COLO829 (cell line): Measurements from ENCODE around the gene SEC23IP.
"Not testable (repeated sequence)": the region's sequence is repeated elsewhere in the genome, so short reads cannot be mapped to it uniquely, and the experiment has no call there.

ENCODE experiments used
- DNase-seq: peaks from one replicate; pipeline ENCODE4 v3.0.0; 2012; ENCODE audit warnings: low spot score

The SEC23IP gene

GRCh38 chr10:119883901-119884611, 8.5 kb upstream of the SEC23IP start:
- DNase-seq, result not testable (repeated sequence)

- DNase-seq, result not testable (repeated sequence)
Observed at GRCh38 chr10:119886070-119886469, 6.5 kb upstream of the SEC23IP start.

- DNase-seq, result not testable (repeated sequence)
Observed at GRCh38 chr10:119888715-119889114, 3.8 kb upstream of the SEC23IP start.

DNA sequence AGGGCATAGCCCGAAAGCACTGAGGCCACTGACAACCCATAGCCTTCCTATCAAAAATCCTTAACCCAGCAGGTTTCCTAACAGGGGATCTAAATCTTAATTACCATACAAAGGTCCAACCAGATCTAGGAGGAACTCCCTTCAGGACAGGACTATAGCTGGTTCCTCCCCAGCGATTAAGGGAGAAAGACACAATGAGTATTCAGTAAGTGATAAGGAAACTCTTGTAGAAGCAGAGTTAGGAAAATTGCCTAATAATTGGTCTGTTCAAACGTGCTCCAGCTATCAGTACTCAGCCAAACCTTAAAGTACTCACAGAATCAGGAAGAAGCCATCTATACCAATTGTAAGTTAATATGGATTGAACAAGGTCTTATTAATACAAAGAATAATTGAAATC, 3.3 kb upstream of the SEC23IP start:
- DNase-seq, result not testable (repeated sequence)

DNA sequence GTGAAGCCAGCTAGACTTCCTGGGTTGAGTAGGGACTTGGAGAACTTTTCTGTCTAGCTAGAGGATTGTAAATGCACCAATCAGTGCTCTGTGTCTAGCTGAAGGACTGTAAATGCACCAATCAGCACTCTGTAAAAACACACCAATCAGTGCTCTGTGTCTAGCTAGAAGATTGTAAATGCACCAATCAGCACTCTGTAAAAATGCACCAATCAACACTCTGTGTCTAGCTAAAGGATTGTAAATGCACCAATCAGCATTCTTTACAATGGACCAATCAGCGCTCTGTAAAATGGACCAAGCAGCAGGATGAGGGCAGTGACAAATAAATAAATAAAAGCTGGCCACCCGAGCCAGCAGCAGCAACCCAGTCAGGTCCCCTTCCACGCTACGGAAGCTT, 2.2 kb upstream of the SEC23IP start:
- DNase-seq, result not testable (repeated sequence)

GRCh38 chr10:119891849-119892187, 712 bp upstream of the SEC23IP start:
- DNase-seq, result not testable (repeated sequence)

DNA sequence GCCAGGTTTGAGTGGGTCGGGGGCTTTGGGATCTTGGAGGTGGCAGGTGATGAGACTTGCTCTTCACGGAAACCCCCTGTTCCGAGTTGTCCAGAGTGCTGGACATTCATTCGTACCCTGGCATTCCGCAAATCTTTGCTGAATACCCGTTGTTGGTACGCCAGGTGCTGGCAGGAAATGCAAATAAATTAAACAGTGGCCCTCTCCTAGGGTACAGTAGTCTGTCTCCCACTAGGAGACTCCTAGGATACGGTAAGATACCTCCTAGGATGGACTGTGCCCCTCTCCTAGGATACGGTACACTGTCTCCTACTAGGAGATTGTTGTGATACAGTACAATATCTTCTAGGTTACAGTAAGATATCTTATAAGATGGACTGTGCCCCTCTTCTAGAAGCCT, 544 bp downstream of the SEC23IP start:
- no peak for DNase-seq

DNA sequence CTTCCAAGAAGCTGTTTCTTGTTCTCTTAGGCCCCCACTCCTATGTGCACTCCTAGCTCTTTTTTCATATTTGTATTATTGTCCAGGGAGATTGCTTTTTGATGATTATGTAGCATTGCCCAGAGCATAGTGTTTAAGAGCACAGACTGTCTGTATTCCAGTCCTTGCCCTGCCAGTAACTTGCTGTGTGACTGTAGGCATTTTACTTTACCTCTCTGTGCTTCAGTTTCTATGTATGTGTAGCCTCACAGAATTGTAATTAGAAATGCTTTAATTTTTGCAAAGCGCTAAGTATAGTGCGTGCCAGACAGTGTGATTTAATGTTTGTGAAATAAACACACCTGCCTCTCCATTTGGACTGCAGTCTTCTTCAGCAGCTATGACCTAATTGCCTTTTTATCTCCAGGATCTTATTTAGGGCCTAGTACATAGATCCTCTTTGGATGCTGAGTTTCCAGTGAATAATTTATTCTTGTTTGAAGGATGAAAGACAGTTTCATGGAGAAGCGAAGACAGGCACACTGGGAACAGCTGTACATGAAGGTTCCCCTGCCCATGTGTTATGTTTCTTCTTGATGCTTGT, 1.4 kb downstream of the SEC23IP start:
- no peak for DNase-seq

GRCh38 chr10:119896061-119896655, 3.6 kb downstream of the SEC23IP start:
- DNase-seq, result no peak

DNA sequence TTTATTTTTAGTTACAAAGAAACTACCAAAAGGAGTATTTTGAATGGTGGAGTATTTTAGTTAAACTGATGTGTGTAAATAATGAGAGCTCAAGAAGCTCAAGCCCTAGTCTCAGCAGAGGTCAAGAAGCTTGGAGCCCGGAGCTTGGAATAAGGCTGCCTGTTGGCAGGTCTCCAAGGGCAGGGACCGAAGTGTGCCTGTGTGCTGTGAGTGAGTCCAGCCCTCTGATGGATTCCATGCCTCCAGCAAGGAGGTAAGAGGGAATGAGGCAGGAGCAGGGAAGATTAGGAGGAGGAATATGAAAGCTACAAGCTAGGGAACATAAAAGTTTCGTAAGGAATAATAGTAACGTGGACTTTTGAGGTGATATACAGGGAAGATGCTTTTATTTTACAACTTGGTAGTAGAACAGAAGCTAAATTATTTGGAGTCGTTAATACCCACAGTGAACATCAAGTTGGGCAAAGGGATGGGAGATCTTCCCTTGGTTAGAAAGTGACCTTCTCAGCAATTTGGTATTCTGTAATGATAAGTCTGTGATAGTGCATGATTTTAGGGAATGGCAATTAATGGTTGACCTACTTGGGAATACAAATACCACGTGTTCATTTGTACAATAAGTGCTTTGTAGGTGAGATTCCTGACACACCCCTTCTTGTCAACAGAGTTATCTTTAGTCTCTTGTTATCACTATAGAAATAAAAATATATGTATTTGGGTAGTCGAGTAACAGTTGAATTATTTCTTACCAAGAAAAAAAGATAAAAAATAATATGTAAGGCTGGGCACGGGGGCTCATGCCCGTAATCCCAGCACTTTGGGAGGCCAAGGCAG, 4.6 kb downstream of the SEC23IP start:
- DNase-seq, result no peak

GRCh38 chr10:119898577-119898976, 6.0 kb downstream of the SEC23IP start:
- no peak for DNase-seq

- DNase-seq, result no peak
Observed at GRCh38 chr10:119903946-119904666, 11.6 kb downstream of the SEC23IP start.

DNA sequence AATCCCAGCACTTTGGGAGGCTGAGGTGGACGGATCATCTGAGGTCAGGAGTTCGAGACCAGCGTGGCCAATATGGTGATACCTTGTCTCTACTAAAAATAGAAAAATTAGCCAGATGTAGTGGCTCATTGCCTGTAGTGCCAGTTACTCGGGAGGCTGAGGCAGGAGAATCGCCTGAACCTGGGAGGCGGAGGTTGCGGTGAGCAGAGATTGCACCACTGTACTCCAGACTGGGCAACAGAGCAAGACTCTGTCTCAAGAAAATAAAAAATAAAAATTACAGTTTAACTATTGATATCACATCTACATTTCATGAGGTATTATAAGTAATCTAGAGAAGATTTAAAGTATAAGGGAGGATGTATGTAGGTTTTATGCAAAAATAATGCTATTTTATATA, 15.2 kb downstream of the SEC23IP start:
- not testable (repeated sequence) for DNase-seq

DNA sequence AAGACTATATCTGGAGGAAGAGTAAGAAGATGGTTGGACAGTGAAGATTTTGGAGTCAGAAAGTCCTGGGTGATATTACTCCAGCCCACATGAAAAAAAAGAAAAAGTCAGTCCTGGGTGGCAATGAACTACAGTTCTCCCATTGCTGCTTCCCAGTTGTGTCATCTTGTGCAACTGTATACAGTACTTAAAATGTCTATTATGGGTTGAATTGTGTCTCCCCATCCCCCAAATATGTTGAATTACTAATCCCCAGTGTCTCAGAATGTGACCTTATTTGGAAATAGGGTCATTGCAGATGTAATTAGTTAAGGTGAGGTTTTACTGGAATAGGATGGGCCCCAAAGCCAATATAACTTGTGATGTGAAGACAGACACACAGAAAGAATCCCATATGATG, 15.6 kb downstream of the SEC23IP start:
- DNase-seq, result no peak

- no peak for DNase-seq
Observed at GRCh38 chr10:119910689-119911088, 18.2 kb downstream of the SEC23IP start.

GRCh38 chr10:119917777-119918176, 25.2 kb downstream of the SEC23IP start:
- no peak for DNase-seq

DNA sequence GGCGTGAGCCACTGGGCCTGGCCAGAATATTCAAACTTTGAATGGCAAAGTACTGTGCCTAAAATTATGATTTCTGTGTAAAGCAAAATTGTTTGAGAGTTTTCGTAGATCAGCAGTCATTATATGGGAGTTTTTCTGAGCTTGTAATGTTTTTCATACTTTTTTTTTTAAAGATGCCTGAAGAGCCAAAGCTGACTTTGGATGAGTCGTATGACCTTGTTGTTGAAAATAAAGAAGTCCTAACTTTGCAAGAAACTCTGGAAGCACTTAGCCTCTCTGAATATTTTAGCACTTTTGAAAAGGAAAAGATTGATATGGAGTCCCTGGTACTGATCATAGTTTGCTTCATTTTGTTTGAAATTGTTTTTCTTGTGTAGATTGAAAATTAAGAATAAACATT, 26.7 kb downstream of the SEC23IP start:
- no peak for DNase-seq

DNA sequence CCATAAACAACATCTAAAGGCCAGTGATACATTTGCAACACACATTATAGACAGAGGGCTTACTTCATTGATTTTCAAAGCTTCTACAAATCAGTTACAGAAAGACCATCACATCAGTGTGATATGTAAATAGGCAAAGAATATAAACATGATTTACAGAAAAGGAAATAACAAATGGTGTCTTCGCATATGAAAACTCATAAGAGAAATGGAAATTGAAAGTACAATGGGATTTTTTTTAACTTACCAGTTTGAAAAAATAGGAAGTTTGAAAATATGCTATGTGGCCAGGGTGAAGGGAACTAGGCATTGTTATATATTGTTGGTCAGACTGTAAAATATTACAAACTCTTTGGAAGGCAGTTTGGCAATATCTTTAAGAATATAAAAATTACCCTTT, 27.3 kb downstream of the SEC23IP start:
- DNase-seq, result no peak

- DNase-seq, result no peak
Observed at GRCh38 chr10:119928411-119928810, 35.9 kb downstream of the SEC23IP start.

DNA sequence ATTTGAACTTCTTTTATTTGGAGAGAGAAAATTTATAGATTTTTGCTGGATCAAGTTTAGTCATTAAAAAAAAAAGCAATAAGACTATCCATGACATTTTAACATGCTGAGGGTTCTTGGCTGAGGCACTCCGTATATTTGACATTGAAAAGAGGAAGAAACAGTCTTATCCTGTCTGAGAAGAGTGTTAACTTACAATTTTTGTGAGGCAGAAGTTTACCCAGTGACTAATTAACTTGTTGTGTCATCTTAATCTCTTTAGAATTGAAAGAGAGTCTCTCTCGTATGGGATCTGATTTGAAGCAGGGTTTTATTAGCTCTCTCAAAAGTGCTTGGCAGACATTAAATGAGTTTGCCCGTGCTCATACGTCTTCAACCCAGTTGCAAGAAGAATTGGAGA, 39.3 kb downstream of the SEC23IP start:
- DNase-seq, result no peak

DNA sequence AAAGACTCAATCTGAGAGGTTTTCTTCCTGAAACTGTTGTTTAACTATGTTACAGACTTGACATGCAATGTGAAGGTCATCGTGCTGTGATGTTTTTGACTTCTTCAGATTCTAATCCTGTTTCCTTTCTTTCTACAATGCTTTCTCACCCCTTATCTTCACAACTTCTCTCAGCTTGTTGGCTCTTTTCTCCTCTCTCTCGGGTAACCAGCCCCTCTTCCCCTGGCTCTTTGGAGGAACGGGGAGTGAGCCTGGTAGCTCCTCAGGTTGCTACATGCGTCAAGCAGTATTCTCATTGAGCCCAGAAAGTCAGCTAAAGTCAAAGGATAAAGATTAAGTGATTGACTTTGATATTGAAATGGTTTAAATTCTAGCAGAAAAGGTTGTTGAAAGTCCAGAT, 40.1 kb downstream of the SEC23IP start:
- DNase-seq, result no peak

DNA sequence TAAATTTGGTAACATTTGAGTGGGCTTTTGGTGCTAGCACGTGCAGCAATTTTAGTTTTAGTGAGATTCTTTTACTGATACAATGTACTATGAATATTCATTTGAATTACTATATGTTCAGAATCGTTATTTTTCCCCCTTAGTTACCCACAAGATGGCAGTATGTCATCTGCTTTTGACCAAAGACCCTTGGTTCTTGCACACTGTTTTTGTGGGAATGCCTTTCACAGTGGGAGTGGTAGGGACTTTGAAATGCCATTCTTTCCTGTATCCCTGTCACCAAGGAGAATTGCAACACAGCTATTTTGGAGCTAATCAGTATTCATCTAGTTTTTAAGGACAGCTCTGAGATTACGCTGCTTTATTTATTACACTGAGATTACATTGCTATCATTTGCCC, 40.6 kb downstream of the SEC23IP start:
- DNase-seq, result peak; percentile 4
